ENCODE measurements around the gene KARS1.

DNA sequence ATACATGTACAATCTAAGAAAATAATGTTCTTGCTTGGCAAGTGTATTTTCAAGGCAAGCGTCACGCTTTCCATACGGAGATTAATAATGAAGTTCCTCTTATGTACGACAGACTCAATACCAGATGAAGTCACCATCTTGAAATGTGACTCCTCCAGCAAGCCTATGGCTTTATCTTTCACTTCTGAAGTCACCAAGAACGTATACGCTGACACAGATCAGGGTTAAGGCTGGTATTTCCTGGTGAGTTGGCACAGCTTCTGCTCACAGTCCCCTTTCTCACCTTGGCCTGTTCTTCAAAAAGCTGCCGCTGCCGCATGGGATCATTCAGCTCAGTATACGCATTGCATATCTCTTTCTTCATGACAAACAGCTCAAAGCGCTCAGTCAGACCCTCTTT, 18.3 kb downstream of the KARS1 start:
- TF ChIP-seq EZH2phosphoT487 (IDR thresholded peaks at IDR 0.05; ENCODE audit: insufficient read depth, low read depth) (no peak), EZH2 (IDR thresholded peaks at IDR 0.05; ENCODE audit: insufficient read depth, poor library complexity, severe bottlenecking) (no peak)

Data from GM23248 (cell line).